Hypothalamus (tissue), 51 donors: Measurements from ENCODE around the gene FFAR1.
A peak's percentile ranks its signal among the peaks of the same experiment; 100 is the strongest.

Source experiments
- DNase-seq, 51 donors: peaks; one replicate each; lab custom pipeline; 2025; lab: John Stamatoyannopoulos, UW

FFAR1 gene, protein sequence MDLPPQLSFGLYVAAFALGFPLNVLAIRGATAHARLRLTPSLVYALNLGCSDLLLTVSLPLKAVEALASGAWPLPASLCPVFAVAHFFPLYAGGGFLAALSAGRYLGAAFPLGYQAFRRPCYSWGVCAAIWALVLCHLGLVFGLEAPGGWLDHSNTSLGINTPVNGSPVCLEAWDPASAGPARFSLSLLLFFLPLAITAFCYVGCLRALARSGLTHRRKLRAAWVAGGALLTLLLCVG (N-terminal part only)

GRCh38 chr19:35347171-35347929, at the start of gene FFAR1:
TSS of gene FFAR1 (plus strand) at chr19:35347902. CDS start at chr19:35351552, 3,650 bp downstream.
- DNase-seq: peak in 6 of 51 donors; percentile 5 to 19 (median 15)

DNA sequence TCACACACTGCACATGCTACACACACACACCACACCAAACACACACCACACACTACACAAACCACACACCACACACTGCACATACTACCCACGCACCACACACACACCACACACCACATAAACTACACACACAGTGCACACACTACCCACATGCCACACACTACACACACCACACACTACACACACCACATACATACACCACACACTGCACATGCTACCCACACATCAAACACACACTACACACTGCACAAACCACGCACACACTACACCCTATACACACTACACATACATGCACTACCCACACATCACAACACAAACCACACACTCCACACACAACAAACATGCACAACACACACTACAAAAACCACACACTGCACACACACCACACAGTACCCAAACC, 49.8 kb upstream of the FFAR1 start:
- no peak for DNase-seq

GRCh38 chr19:35298561-35298972, 49.1 kb upstream of the FFAR1 start:
- DNase-seq: no peak

DNA sequence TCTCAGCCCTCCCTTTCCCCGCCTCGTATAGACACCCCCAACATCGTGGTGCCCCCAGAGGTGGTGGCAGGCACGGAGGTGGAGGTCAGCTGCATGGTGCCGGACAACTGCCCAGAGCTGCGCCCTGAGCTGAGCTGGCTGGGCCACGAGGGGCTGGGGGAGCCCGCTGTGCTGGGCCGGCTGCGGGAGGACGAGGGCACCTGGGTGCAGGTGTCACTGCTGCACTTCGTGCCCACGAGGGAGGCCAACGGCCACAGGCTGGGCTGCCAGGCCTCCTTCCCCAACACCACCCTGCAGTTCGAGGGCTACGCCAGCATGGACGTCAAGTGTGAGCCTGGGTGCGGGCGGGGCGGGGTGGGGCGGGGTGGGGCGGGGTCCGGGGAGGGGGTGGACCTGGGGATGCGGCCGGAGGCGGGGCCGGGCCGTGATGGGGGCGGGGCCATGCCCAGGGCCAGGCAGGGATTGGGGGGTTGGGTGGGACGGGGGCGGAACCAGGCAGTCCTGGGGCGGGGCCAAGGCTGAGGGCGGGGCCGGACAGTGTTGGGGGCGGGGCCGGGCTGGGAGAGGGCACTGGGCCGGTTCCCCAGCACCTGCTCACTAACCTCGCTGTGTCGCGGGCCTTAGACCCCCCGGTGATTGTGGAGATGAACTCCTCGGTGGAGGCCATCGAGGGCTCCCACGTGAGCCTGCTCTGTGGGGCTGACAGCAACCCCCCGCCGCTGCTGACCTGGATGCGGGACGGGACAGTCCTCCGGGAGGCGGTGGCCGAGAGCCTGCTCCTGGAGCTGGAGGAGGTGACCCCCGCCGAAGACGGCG, 48.0 kb upstream of the FFAR1 start:
- DNase-seq: peak in 35 of 51 donors; percentile 15 to 85 (median 53)

GRCh38 chr19:35300339-35300649, 47.4 kb upstream of the FFAR1 start:
- DNase-seq: no peak

- DNase-seq: no peak
Observed at GRCh38 chr19:35301961-35302360, 45.7 kb upstream of the FFAR1 start.

- DNase-seq: no peak
Observed at GRCh38 chr19:35302446-35302845, 45.3 kb upstream of the FFAR1 start.

GRCh38 chr19:35303357-35303915, 44.3 kb upstream of the FFAR1 start:
- DNase-seq: no peak

- DNase-seq: no peak
Observed at GRCh38 chr19:35304036-35304435, 43.7 kb upstream of the FFAR1 start.

GRCh38 chr19:35305181-35305580, 42.5 kb upstream of the FFAR1 start:
- DNase-seq: no peak

GRCh38 chr19:35306473-35307246, 41.0 kb upstream of the FFAR1 start:
- no peak for DNase-seq

- no peak for DNase-seq
Observed at GRCh38 chr19:35307931-35308330, 39.8 kb upstream of the FFAR1 start.

DNA sequence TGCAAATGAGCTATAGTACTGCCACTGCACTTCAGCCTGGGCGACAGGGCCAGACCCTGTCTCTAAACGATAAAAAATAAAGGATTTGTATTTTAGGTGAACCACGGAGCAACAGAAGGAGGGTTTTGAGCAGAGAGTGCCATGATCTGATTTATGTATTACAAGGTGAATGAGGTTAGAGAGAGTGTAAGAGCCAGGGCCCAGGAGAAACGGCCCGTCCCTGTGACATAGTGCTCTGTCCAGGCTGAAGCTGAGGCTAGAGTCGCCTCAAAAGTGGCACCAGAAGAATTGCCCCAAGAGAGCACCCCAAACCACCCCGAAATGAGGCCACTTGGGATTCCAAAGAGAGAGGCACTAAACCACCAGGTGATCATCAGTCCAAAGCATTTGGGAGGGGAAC, 38.8 kb upstream of the FFAR1 start:
- no peak for DNase-seq

GRCh38 chr19:35309481-35310279, 38.0 kb upstream of the FFAR1 start:
- DNase-seq: no peak

DNA sequence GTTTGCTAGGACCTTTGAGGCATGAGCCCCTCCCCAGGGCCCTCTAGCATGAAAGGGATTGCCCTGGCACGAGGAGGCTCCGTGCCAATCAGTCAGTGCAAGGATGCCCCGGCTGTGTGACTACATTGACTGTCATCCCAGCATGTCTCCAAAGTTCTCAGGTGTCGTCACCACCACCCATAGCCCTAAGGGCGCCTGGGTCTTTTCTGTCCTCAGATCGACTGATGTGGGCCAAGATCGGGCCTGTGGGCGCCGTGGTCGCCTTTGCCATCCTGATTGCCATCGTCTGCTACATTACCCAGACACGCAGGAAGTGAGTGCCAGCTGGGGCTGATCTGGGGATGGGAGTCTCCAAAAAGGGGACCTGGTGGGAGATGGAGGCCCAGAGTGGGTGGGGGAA, 37.4 kb upstream of the FFAR1 start:
- DNase-seq: no peak

GRCh38 chr19:35310811-35311465, 36.8 kb upstream of the FFAR1 start:
- no peak for DNase-seq

- DNase-seq: no peak
Observed at GRCh38 chr19:35311901-35312665, 35.6 kb upstream of the FFAR1 start.

DNA sequence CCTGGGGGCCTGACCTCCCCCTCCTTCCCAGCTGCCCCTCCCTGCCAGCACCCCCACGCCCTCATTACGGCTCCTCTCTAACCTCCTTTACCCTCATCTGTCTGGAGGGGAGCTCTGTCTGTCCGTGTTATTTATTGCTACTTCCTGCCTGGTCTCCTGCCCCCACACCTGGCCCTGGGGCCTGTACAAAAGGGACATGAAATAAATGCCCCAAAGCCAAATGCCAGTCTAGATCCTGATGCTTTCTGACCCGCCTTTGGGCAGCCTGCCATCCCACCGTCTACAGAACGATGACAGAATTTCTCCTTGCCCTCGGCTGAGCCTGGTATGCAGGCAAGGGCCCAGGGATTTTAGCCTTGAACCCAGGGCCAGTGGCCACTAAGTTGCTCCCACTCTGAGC, 34.1 kb upstream of the FFAR1 start:
- DNase-seq: no peak
